Measurements from ENCODE around the gene BEST4. TPM values are rescaled to one million over a fixed set of nuclear protein-coding genes. Genes with fewer than 3 reads are reported as not detected.

Gene BEST4
- total and polyA plus RNA-seq, 2 of the 13 experiments (the other 11 are each of a cell fraction or from before 2014, with no cell fraction given): 0.77 to 1.4 TPM

DNA sequence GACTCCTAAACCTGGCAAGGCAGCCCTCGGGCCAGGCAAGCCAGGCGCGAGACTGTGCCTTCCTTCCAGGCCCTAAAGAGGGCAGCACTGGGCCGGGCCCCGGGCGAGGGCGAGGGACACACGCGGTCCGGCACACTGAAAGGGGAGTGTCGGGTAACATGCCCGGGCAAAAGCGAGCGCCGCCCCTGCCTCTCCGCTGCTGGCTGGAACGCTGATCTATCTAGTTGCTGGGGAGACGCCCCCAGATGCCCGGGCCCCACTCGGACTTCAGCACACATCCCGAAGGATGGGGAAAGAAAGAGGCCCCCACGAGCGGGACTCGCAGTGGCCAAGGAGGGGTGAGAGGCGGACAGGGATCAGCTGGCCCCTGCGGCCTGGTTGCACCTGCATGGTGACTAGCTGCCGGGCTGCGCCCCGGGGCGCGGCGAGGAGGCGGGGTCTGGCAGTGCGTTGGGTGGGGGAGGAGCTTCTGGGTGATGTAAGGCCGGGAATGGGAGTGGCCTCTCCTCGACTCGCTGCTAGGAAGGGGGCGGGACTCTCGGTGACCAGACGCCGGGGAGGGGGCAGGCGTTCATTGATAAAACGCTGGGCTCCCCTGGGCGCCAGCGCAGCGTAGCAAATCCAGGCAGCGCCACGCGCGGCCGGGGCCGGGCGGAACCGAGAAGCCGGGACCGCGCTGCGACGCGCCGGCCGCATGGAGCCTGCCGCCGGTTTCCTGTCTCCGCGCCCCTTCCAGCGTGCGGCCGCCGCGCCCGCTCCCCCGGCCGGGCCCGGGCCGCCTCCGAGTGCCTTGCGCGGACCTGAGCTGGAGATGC is 12.0 kb upstream of the BEST4 start, which contains the start of gene PLK3 (continued):
- TF ChIP-seq HOXA3 (CRISPR knock-in tag; IDR thresholded peaks at IDR 0.05): peak; percentile 75
- TF ChIP-seq, protein P1, sequence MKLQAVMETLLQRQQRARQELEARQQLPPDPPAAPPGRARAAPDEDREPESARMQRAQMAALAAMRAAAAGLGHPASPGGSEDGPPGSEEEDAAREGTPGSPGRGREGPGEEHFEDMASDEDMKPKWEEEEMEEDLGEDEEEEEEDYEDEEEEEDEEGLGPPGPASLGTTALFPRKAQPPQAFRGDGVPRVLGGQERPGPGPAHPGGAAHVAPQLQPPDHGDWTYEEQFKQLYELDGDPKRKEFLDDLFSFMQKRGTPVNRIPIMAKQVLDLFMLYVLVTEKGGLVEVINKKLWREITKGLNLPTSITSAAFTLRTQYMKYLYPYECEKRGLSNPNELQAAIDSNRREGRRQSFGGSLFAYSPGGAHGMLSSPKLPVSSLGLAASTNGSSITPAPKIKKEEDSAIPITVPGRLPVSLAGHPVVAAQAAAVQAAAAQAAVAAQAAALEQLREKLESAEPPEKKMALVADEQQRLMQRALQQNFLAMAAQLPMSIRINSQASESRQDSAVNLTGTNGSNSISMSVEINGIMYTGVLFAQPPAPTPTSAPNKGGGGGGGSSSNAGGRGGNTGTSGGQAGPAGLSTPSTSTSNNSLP (IDR thresholded peaks at IDR 0.05; ENCODE audit: low read depth, low read length): no peak; the same call in 1 of the 2 replicates
- TF ChIP-seq ZNF724P (CRISPR knock-in tag; IDR thresholded peaks at IDR 0.05; ENCODE audit: borderline replicate concordance): peak; percentile 25; the same call in 1 of the 2 replicates
- TF ChIP-seq, protein P2, sequence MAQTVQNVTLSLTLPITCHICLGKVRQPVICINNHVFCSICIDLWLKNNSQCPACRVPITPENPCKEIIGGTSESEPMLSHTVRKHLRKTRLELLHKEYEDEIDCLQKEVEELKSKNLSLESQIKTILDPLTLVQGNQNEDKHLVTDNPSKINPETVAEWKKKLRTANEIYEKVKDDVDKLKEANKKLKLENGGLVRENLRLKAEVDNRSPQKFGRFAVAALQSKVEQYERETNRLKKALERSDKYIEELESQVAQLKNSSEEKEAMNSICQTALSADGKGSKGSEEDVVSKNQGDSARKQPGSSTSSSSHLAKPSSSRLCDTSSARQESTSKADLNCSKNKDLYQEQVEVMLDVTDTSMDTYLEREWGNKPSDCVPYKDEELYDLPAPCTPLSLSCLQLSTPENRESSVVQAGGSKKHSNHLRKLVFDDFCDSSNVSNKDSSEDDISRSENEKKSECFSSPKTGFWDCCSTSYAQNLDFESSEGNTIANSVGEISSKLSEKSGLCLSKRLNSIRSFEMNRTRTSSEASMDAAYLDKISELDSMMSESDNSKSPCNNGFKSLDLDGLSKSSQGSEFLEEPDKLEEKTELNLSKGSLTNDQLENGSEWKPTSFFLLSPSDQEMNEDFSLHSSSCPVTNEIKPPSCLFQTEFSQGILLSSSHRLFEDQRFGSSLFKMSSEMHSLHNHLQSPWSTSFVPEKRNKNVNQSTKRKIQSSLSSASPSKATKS (CRISPR knock-in tag; IDR thresholded peaks at IDR 0.05): no peak; the same call in 1 of the 2 replicates
- TF ChIP-seq CHCHD3 (CRISPR knock-in tag; IDR thresholded peaks at IDR 0.05): no peak
- 0 out of 2 replicates have a peak, but pooled peaks have one; percentile 60 for TF ChIP-seq ZNF616 (CRISPR knock-in tag; IDR thresholded peaks at IDR 0.05; ENCODE audit: low read depth)
- TF ChIP-seq ZSCAN29 (CRISPR knock-in tag; conservative IDR thresholded peaks at IDR 0.05): peak; percentile 87; the same call in 1 of the 2 replicates
- TF ChIP-seq ZNF781 (CRISPR knock-in tag; IDR thresholded peaks at IDR 0.05; ENCODE audit: borderline replicate concordance, not compliant biosample characterization): peak; percentile 72
- TF ChIP-seq, protein P3, sequence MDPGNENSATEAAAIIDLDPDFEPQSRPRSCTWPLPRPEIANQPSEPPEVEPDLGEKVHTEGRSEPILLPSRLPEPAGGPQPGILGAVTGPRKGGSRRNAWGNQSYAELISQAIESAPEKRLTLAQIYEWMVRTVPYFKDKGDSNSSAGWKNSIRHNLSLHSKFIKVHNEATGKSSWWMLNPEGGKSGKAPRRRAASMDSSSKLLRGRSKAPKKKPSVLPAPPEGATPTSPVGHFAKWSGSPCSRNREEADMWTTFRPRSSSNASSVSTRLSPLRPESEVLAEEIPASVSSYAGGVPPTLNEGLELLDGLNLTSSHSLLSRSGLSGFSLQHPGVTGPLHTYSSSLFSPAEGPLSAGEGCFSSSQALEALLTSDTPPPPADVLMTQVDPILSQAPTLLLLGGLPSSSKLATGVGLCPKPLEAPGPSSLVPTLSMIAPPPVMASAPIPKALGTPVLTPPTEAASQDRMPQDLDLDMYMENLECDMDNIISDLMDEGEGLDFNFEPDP (CRISPR knock-in tag; conservative IDR thresholded peaks at IDR 0.05): no peak
- TF ChIP-seq ZNF331 (CRISPR knock-in tag; IDR thresholded peaks at IDR 0.05): peak; percentile 72
- TF ChIP-seq, protein P4, sequence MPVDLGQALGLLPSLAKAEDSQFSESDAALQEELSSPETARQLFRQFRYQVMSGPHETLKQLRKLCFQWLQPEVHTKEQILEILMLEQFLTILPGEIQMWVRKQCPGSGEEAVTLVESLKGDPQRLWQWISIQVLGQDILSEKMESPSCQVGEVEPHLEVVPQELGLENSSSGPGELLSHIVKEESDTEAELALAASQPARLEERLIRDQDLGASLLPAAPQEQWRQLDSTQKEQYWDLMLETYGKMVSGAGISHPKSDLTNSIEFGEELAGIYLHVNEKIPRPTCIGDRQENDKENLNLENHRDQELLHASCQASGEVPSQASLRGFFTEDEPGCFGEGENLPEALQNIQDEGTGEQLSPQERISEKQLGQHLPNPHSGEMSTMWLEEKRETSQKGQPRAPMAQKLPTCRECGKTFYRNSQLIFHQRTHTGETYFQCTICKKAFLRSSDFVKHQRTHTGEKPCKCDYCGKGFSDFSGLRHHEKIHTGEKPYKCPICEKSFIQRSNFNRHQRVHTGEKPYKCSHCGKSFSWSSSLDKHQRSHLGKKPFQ (CRISPR knock-in tag; IDR thresholded peaks at IDR 0.05; ENCODE audit: insufficient replicate concordance): peak; percentile 70
- TF ChIP-seq ZSCAN30 (CRISPR knock-in tag; IDR thresholded peaks at IDR 0.05): no peak
- peak; percentile 64 for TF ChIP-seq FOSL2 (CRISPR knock-in tag; IDR thresholded peaks at IDR 0.05)
- TF ChIP-seq ZNF510 (CRISPR knock-in tag; IDR thresholded peaks at IDR 0.05; ENCODE audit: low read depth): peak; percentile 84; the same call in 1 of the 2 replicates
- peak; percentile 98 for TF ChIP-seq ZNF816 (CRISPR knock-in tag; IDR thresholded peaks at IDR 0.05; ENCODE audit: borderline replicate concordance)
- peak; percentile 53; the same call in 1 of the 2 replicates for TF ChIP-seq ZNF296 (CRISPR knock-in tag; conservative IDR thresholded peaks at IDR 0.05)
- TF ChIP-seq PHF8 (CRISPR knock-in tag; IDR thresholded peaks at IDR 0.05): peak; percentile 90
- 0 out of 2 replicates have a peak, but pooled peaks have one; percentile 7 for TF ChIP-seq ZNF644 (CRISPR knock-in tag; IDR thresholded peaks at IDR 0.05; ENCODE audit: low read depth)
- TF ChIP-seq ZNF850 (CRISPR knock-in tag; conservative IDR thresholded peaks at IDR 0.05): 0 out of 2 replicates have a peak, but pooled peaks have one; percentile 37
- TF ChIP-seq, protein P5, sequence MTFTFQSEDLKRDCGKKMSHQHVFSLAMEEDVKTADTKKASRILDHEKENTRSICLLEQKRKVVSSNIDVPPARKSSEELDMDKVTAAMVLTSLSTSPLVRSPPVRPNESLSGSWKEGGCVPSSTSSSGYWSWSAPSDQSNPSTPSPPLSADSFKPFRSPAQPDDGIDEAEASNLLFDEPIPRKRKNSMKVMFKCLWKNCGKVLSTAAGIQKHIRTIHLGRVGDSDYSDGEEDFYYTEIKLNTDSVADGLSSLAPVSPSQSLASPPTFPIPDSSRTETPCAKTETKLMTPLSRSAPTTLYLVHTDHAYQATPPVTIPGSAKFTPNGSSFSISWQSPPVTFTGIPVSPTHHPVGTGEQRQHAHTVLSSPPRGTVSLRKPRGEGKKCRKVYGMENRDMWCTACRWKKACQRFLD (CRISPR knock-in tag; IDR thresholded peaks at IDR 0.05; ENCODE audit: borderline replicate concordance): peak; percentile 83

Data from HepG2 (cell line).